GM23248 (cell line): ENCODE measurements around the gene PKD2L1. TPM values are rescaled to one million over a fixed set of nuclear protein-coding genes. Genes with fewer than 3 reads are reported as not detected.

Experiments used
- DNase-seq: peaks from one replicate; pipeline ENCODE4 v3.0.0-alpha.2; 2015
- H2AFZ ChIP-seq: fragments of 200-600 bp; sonication (generic); 2 replicates; pipeline ENCODE4 v1.6.1; 2016; ENCODE audit warnings: antibody characterized with exemption
- H3F3A ChIP-seq: fragments of 200-600 bp; sonication (generic); 2 replicates; pipeline ENCODE4 v1.6.1; 2016; ENCODE audit warnings: mild to moderate bottlenecking, antibody characterized with exemption, mixed run types; ENCODE audit not compliant: insufficient read depth
- H3K27ac ChIP-seq: fragments of 200-600 bp; sonication (generic); 2 replicates; pipeline ENCODE4 v1.5.1; 2016; ENCODE audit warnings: mild to moderate bottlenecking
- H3K27me3 ChIP-seq: fragments of 200-600 bp; sonication (generic); replicated peaks from 2 replicates; pipeline ENCODE4 v1.6.1; 2016; ENCODE audit warnings: mild to moderate bottlenecking; ENCODE audit not compliant: insufficient read depth
- H3K36me3 ChIP-seq: fragments of 200-600 bp; sonication (generic); 2 replicates; pipeline ENCODE4 v1.6.1; 2016; ENCODE audit warnings: low read depth, mild to moderate bottlenecking
- H3K4me1 ChIP-seq: fragments of 200-600 bp; sonication (generic); 2 replicates; pipeline ENCODE4 v1.6.1; 2016; ENCODE audit warnings: mild to moderate bottlenecking; ENCODE audit not compliant: insufficient read depth
- H3K4me2 ChIP-seq: fragments of 200-600 bp; sonication (generic); one replicate; pipeline ENCODE4 v1.6.1; 2016; ENCODE audit warnings: mild to moderate bottlenecking; ENCODE audit not compliant: unreplicated experiment
- H3K4me3 ChIP-seq: fragments of 200-600 bp; sonication (generic); 2 replicates; pipeline ENCODE4 v1.5.1; 2016; ENCODE audit warnings: mild to moderate bottlenecking
- H3K79me2 ChIP-seq: fragments of 200-600 bp; sonication (generic); 2 replicates; pipeline ENCODE4 v1.6.1; 2016; ENCODE audit warnings: mild to moderate bottlenecking; ENCODE audit not compliant: insufficient read depth
- H3K9ac ChIP-seq: fragments of 200-600 bp; sonication (generic); 2 replicates; pipeline ENCODE4 v1.6.1; 2016; ENCODE audit warnings: mild to moderate bottlenecking
- H3K9me2 ChIP-seq: fragments of 200-600 bp; sonication (generic); 2 replicates; pipeline ENCODE4 v1.6.1; 2016; ENCODE audit warnings: mixed run types, mild to moderate bottlenecking, moderate library complexity; ENCODE audit not compliant: insufficient read depth
- H3K9me3 ChIP-seq: fragments of 200-600 bp; sonication (generic); one replicate; pipeline ENCODE4 v1.6.1; 2017; ENCODE audit warnings: low read depth
- H4K20me1 ChIP-seq: fragments of 200-600 bp; sonication (generic); 2 replicates; pipeline ENCODE4 v1.6.0; 2016; ENCODE audit not compliant: insufficient read depth
- EZH2 ChIP-seq: fragments of 200-600 bp; sonication (generic); IDR thresholded peaks from 2 replicates; pipeline ENCODE4 v1.6.1; 2018; ENCODE audit warnings: antibody characterized with exemption, mild to moderate bottlenecking; ENCODE audit not compliant: insufficient read depth, poor library complexity, severe bottlenecking
- EZH2phosphoT487 ChIP-seq: fragments of 200-600 bp; sonication (generic); IDR thresholded peaks from 2 replicates; pipeline ENCODE4 v1.6.1; 2018; ENCODE audit warnings: antibody characterized with exemption, moderate library complexity, mild to moderate bottlenecking, low read depth; ENCODE audit not compliant: insufficient read depth
- WGBS, 2 experiments: methylation state at CpG; one replicate each; pipeline ENCODE4 v1.1.6; 2015 to 2017; ENCODE audit warnings: low lambda C conversion rate in 2 of 2, low coverage in 1 of 2; ENCODE audit errors: missing lambda C conversion rate in 2 of 2; 5-methylcytosine and 5-hydroxymethylcytosine counted together
- in situ Hi-C: fragments of 300-500 bp; cut with MboI; formaldehyde crosslinking; loops from 2 replicates; pipeline ENCODE4 v1.15.0; 2020
- polyA plus RNA-seq: library from polyadenylated mRNA; unstranded; fragments of >200 nt; fragmentation: Nextera tagmentation; extraction: Ambion mirVana; gene quantifications from 2 replicates; pipeline ENCODE4 v1.2.1, GENCODE V29; 2016
- total RNA-seq: library from RNA; depleted of rRNA; stranded (reverse); fragments of >200 nt; shearing (Covaris generic); gene quantifications from 2 replicates; pipeline ENCODE4 v1.2.3, GENCODE V29; 2014

PKD2L1 gene
- total and polyA plus RNA-seq, 2 experiments from 2014 or later: not detected

- no peak overlapping the region for H3K27ac ChIP-seq
- no peaks in the 10 kb centered on the region for H4K20me1 ChIP-seq
- H3K9me2 ChIP-seq: no peaks in the 10 kb centered on the region
- no peaks in the 10 kb centered on the region for H3F3A ChIP-seq
- no peaks in the 10 kb centered on the region for H3K9me3 ChIP-seq
- H3K36me3 ChIP-seq: peaks cover 7% of the 10 kb centered on the region; the same call in 1 of the 2 replicates
- no peak for TF ChIP-seq EZH2
- H3K27me3 ChIP-seq: no peaks in the 10 kb centered on the region
- H3K79me2 ChIP-seq: 0 out of 2 replicates have a peak, but pooled peaks cover 14% of the 10 kb centered on the region
- 89% methylated on average over 5 of the region's 5 CpGs for WGBS, 2 experiments
- no peak overlapping the region for H3K4me2 ChIP-seq
- H3K9ac ChIP-seq: no peak overlapping the region
- DNase-seq: no peak
- H2AFZ ChIP-seq: no peak overlapping the region
- in situ Hi-C loops: no loop called here
- H3K4me3 ChIP-seq: no peak overlapping the region
- H3K4me1 ChIP-seq: no peaks in the 10 kb centered on the region; the same call in 1 of the 2 replicates
These were observed 21.0 kb upstream of the PKD2L1 start for GRCh38 chr10:100350914-100351485.

GRCh38 chr10:100349672-100350071, 19.6 kb upstream of the PKD2L1 start:
- Histone ChIP-seq H4K20me1 (no peaks in the 10 kb centered on the region), H3K9ac (no peak overlapping the region)

GRCh38 chr10:100349087-100349486, 19.1 kb upstream of the PKD2L1 start:
- H3K27ac ChIP-seq: no peak overlapping the region
- no peak for DNase-seq
- 0 out of 2 replicates have a peak, but pooled peaks cover 4% of the 10 kb centered on the region for H3K36me3 ChIP-seq
- H3K9me2 ChIP-seq: no peaks in the 10 kb centered on the region
- H3F3A ChIP-seq: no peaks in the 10 kb centered on the region
- H3K4me3 ChIP-seq: no peak overlapping the region
- TF ChIP-seq EZH2 (no peak), EZH2phosphoT487 (no peak)
- peaks cover 7% of the 10 kb centered on the region; the same call in 1 of the 2 replicates for H3K4me1 ChIP-seq
- H4K20me1 ChIP-seq: no peaks in the 10 kb centered on the region
- H3K4me2 ChIP-seq: no peak overlapping the region
- no peak overlapping the region for H3K9ac ChIP-seq
- H3K79me2 ChIP-seq: 0 out of 2 replicates have a peak, but pooled peaks cover 14% of the 10 kb centered on the region
- no peak overlapping the region for H2AFZ ChIP-seq
- in situ Hi-C loops: loop anchor here (10.0 to 25.0 kb wide), 2 partner anchors 166 to 538 kb away; partner anchors contain the start of gene SEC31B
- H3K27me3 ChIP-seq: no peaks in the 10 kb centered on the region
- WGBS, 2 experiments: 77% methylated on average over 5 of the region's 5 CpGs
- H3K9me3 ChIP-seq: no peaks in the 10 kb centered on the region

More at GRCh38 chr10:100349672-100350071, 19.6 kb upstream of the PKD2L1 start:
- Histone ChIP-seq H3K9me3 (no peaks in the 10 kb centered on the region), H2AFZ (no peak overlapping the region), H3K9me2 (no peaks in the 10 kb centered on the region), H3K4me1 (peaks cover 7% of the 10 kb centered on the region; the same call in 1 of the 2 replicates), H3K4me2 (no peak overlapping the region), H3F3A (no peaks in the 10 kb centered on the region), H3K27ac (no peak overlapping the region), H3K36me3 (peaks cover 4% of the 10 kb centered on the region; the same call in 1 of the 2 replicates), H3K79me2 (0 out of 2 replicates have a peak, but pooled peaks cover 14% of the 10 kb centered on the region), H3K4me3 (no peak overlapping the region), H3K27me3 (no peaks in the 10 kb centered on the region)
- DNase-seq: no peak
- no peak for TF ChIP-seq EZH2phosphoT487
- TF ChIP-seq EZH2: no peak
- WGBS, 2 experiments: 98 to 99% methylated on average over 3 of the region's 3 CpGs
- in situ Hi-C loops: loop anchor here (10.0 to 25.0 kb wide), 2 partner anchors 165 to 538 kb away; partner anchors contain the start of gene SEC31B

- no peak for DNase-seq
- Histone ChIP-seq H3K9me3 (no peaks in the 10 kb centered on the region), H3F3A (no peaks in the 10 kb centered on the region), H3K4me3 (peak overlapping the region; percentile 91), H3K9ac (no peak overlapping the region), H3K36me3 (0 out of 2 replicates have a peak, but pooled peaks cover 4% of the 10 kb centered on the region), H3K4me2 (peak overlapping the region; percentile 20), H3K27me3 (no peaks in the 10 kb centered on the region), H2AFZ (no peak overlapping the region), H3K9me2 (no peaks in the 10 kb centered on the region), H4K20me1 (no peaks in the 10 kb centered on the region), H3K27ac (no peak overlapping the region), H3K79me2 (0 out of 2 replicates have a peak, but pooled peaks cover 14% of the 10 kb centered on the region), H3K4me1 (peaks cover 7% of the 10 kb centered on the region; the same call in 1 of the 2 replicates)
- 83% methylated on average over 3 of the region's 3 CpGs for WGBS, 2 experiments
- TF ChIP-seq EZH2 (no peak), EZH2phosphoT487 (no peak)
- in situ Hi-C loops: loop anchor here (10.0 to 25.0 kb wide), 2 partner anchors 166 to 539 kb away; partner anchors contain the start of gene SEC31B
These were observed 18.4 kb upstream of the PKD2L1 start for GRCh38 chr10:100348389-100348927.
